Glomerular visceral epithelial cell (primary cell): ENCODE results near the gene ROCK1.

Experiments
- DNase-seq: peaks from one replicate; pipeline ENCODE4 v3.0.0-alpha.2; 2016; ENCODE audit errors: extremely low spot score

ROCK1 gene

GRCh38 chr18:21105936-21106335 is 5.7 kb downstream of the ROCK1 start:
- no peak for DNase-seq

DNA sequence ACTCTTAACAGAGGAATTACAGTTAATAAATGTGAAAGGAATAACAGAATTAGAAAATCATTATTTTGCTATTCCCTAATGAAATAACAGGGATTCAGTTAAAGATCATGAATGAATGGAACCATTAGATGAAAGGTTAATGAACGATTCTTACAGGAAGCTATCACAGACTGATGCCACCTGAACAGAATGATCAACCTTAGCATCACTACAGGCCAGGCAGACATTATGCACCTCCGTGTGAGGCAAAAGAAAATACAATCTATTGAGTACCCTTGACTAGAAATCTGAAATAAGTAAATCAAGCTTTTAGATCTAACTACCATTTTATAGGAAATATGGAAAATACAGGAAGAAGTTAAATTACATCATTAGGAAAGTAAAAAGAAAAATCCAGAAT is 10.4 kb downstream of the ROCK1 start:
- DNase-seq, result no peak

DNA sequence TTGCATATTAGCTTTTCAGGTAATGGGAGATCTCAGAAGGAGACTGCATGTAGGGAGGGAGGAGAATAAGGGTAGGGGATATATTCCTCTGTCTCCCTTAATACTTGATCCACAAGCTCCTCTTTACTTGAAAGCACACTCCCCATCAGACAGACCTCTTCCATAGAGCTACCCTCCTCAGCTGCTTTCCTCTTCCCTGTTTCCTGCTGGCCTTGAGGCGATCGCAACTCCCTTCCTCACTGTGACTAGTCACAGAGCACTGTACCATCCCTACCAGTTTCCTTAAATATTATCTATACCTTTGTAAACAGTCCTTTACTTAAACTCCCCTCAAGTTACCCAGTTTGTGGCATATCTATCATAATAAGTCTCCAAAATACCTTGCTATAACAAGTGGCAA is 10.9 kb downstream of the ROCK1 start:
- no peak for DNase-seq

GRCh38 chr18:21100146-21100545 is 11.5 kb downstream of the ROCK1 start:
- no peak for DNase-seq

DNA sequence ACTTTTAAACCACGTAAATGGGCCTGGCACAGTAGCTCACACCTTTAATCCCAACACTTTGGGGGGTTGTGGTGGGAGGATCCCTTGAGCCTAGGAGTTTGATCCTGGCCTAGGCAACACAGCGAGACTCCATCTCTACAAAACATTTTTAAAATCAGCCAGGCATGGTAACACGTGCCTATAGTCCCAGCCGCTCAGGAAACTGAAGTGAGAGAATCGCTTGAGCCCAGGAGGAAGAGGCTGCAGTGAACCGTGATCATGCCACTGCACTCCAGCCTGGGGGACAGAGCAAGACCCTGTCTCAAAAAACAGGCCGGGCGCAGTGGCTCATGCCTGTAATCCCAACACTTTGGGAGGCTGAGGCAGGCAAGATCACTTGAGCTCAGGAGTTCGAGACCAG is 12.2 kb downstream of the ROCK1 start:
- DNase-seq, result no peak

DNA sequence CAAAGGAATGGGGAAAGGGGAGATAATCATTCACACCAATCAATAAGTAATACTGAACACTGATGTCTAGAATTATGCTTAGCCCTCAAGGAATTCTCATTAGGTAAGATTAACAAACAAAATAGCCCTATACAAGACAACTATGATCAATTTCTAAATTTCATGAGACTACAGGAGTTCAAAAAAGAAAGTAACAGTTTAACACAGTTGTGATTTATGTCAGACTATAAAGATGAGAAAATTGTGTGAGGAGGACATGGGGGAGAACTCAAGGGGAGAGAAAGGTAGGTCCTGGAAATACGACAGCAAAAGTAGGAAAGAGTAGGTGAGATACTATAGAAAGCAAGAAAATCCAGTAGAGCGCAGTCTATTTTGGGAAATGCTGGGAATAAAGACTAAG is 14.9 kb downstream of the ROCK1 start:
- no peak for DNase-seq

DNA sequence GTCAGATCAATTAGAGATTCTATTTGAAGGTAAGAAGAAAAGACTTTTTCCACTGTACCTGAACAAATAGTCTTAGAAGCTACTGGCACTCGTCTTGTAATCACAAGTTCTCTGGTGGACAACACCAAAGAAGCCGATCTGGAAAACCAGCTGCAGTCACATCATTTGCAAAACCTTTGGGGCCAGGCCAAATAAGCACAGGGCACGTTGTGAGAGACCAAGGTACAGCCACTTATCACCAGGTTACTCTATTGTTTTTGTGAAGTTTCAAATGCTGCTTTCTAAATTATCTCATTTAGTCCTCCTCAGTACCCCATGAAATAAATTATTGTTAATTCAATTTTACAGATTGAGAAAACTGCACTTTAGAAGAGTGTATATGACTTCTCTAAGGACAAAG is 18.5 kb downstream of the ROCK1 start:
- DNase-seq, result no peak

- no peak for DNase-seq
These were observed 20.9 kb downstream of the ROCK1 start for GRCh38 chr18:21090680-21091079.

- no peak for DNase-seq
These were observed 25.9 kb downstream of the ROCK1 start for GRCh38 chr18:21085579-21086166.

GRCh38 chr18:21084511-21085078 is 27.0 kb downstream of the ROCK1 start:
- DNase-seq, result no peak

DNA sequence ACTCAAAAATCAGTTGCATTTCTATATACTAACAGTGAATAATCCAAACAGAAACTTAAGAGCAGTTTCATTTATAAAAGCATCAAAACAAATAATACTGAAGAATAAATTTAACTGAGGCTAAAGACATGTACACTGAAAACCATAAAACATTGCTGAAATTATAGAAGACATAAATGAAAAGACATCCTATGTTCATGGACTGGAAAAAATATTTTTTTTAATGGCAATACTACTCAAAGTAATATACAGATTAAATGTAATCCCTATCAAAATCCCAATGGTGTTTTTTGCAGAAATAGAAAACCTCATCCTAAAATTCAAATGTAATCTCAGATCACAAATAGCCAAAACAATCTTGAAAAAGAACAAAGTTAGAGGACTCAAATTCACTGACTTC is 28.6 kb downstream of the ROCK1 start:
- no peak for DNase-seq

GRCh38 chr18:21081426-21081825 is 30.2 kb downstream of the ROCK1 start:
- DNase-seq, result no peak

GRCh38 chr18:21080576-21080975 is 31.0 kb downstream of the ROCK1 start:
- no peak for DNase-seq

- no peak for DNase-seq
These were observed 37.0 kb downstream of the ROCK1 start for GRCh38 chr18:21074336-21075323.

GRCh38 chr18:21073180-21073579 is 38.4 kb downstream of the ROCK1 start:
- DNase-seq, result no peak

DNA sequence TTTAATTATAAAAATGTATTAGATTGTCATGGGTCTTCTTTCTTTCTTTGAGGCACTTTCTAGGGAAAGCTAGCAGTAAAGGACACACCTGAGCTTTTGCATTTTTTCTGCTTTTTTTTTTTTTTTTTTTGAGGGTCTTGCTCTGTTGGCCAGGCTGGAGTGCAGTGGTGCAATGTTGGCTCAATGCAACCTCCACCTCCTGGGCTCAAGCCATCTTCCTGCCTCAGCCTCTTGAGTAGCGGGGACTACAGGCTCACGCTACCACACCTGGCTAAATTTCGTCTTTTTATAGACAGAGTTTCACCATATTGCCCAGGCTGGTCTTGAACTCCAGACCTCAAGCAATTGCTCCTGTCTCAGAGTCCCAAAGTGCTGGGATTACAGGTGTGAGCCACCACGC is 40.5 kb downstream of the ROCK1 start:
- no peak for DNase-seq

GRCh38 chr18:21069468-21069867 is 42.1 kb downstream of the ROCK1 start:
- no peak for DNase-seq

DNA sequence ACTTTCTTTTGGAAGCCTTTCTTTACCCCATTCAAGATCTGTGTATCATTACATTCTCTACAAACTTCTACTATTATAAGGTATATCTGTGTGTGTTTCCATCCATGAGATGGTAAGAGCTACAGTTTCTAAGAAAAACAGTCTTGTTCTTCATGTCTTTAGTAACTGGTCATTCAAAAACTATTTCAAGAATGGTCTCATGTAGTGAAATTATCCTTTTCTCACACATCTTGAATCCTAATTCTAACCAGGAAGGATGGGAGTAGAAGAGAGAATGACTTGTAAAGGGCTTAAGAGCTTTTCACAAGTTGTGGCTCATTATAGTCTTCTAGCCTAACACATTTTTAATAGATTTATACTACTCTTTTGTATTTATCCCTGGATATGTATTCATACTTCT is 47.3 kb downstream of the ROCK1 start:
- no peak for DNase-seq

- DNase-seq, result no peak
These were observed 48.6 kb downstream of the ROCK1 start for GRCh38 chr18:21063011-21063410.

DNA sequence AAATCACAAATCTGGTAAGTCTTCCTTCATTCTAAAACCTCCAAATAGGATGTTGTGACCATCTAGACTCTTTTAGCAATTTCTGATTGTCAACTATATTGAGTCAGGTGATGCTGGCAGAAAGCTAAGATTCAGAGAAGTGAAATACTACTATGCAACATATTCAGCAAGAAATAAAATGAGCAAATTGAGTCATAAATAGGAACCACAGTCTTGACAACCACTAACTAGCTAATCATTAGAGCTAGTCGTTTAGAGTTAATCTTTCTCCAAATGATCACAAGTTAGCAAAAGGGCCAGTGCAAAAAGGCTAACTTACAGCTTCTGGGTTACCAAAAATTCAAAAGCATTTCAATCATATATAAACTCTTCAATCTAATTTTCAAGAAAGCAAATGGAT is 54.5 kb downstream of the ROCK1 start:
- no peak for DNase-seq

GRCh38 chr18:21056545-21056944 is 55.1 kb downstream of the ROCK1 start:
- no peak for DNase-seq

DNA sequence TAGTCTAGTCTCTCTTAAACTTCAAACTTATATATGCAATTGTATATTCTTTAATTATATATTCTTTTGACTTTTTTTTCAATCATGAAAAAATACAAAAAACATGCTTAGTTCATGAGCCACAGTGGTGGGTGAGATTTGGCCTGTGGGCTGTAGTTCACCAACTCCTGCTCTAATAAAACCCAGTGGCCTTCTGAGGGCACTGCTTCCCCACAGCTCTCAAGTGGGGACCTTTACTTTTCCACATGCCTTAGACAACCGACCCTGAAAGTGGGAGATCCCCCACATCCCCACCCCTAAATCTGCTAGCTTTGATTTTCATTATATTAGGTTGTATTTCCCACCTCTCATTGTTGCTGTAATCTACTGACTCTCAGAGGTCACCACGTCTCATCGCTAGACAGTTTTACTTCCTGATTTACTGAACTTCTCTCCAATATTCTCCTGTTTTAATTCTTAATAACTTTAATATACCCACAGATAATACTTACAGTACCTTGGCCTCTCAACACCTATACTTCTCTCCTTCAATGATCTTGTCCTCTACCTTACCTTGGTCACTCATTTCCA is 57.3 kb downstream of the ROCK1 start:
- DNase-seq, result no peak

- DNase-seq, result peak; percentile 55
These were observed 58.5 kb downstream of the ROCK1 start for GRCh38 chr18:21053127-21053526.
